SK-N-SH treated with all-trans-retinoic acid at 6 μM for 48 hours (cell line): ENCODE measurements around the gene RFK.

Experiments
- ATAC-seq: fragments of 200-7000 bp; cut with Tn5 transposase; 3 replicates; pipeline ENCODE4 v1.9.1; 2020; ENCODE audit warnings: mild to moderate bottlenecking, moderate library complexity
- BACH2 ChIP-seq: fragments of 250-450 bp; sonication (Bioruptor Pico); IDR thresholded peaks from 2 replicates; pipeline ENCODE4 v1.9.0; 2021; ENCODE audit warnings: mild to moderate bottlenecking, borderline replicate concordance
- CREB5 ChIP-seq: fragments of 250-450 bp; sonication (Bioruptor Pico); IDR thresholded peaks from 2 replicates; pipeline ENCODE4 v1.5.1; 2020; ENCODE audit warnings: low read depth, mild to moderate bottlenecking, moderate library complexity
- CSDC2 ChIP-seq: fragments of 250-450 bp; sonication (Bioruptor Pico); IDR thresholded peaks from 2 replicates; pipeline ENCODE4 v1.5.0; 2020; ENCODE audit warnings: mild to moderate bottlenecking, moderate library complexity
- CSRNP3 ChIP-seq: fragments of 250-450 bp; sonication (Bioruptor Pico); IDR thresholded peaks from 2 replicates; pipeline ENCODE4 v1.5.1; 2021; ENCODE audit warnings: mild to moderate bottlenecking, moderate library complexity
- ESRRG ChIP-seq: fragments of 250-450 bp; sonication (Bioruptor Pico); IDR thresholded peaks from 2 replicates; pipeline ENCODE4 v1.6.1; 2021; ENCODE audit warnings: mild to moderate bottlenecking
- GLIS3 ChIP-seq: fragments of 250-450 bp; sonication (Bioruptor Pico); IDR thresholded peaks from 2 replicates; pipeline ENCODE4 v1.5.0; 2020; ENCODE audit warnings: mild to moderate bottlenecking, moderate library complexity
- OSR1 ChIP-seq: fragments of 250-450 bp; sonication (Bioruptor Pico); IDR thresholded peaks from 2 replicates; pipeline ENCODE4 v1.8.0; 2022; ENCODE audit warnings: moderate library complexity, mild to moderate bottlenecking, inconsistent platforms
- PATZ1 ChIP-seq: fragments of 250-450 bp; sonication (Bioruptor Pico); IDR thresholded peaks from 2 replicates; pipeline ENCODE4 v1.8.0; 2020; ENCODE audit warnings: mild to moderate bottlenecking, moderate library complexity, borderline replicate concordance
- PPARA ChIP-seq: fragments of 250-450 bp; sonication (Bioruptor Pico); IDR thresholded peaks from 2 replicates; pipeline ENCODE4 v1.5.0; 2020; ENCODE audit warnings: mild to moderate bottlenecking, borderline replicate concordance
- SNAI2 ChIP-seq: fragments of 250-450 bp; sonication (Bioruptor Pico); IDR thresholded peaks from 2 replicates; pipeline ENCODE4 v1.5.0; 2020; ENCODE audit warnings: mild to moderate bottlenecking, moderate library complexity
- TCF4 ChIP-seq: fragments of 250-450 bp; sonication (Bioruptor Pico); IDR thresholded peaks from 2 replicates; pipeline ENCODE4 v1.8.0; 2021; ENCODE audit warnings: mild to moderate bottlenecking, moderate library complexity, borderline replicate concordance
- TOX ChIP-seq: fragments of 250-450 bp; sonication (Bioruptor Pico); IDR thresholded peaks from 2 replicates; pipeline ENCODE4 v1.8.0; 2021; ENCODE audit warnings: mild to moderate bottlenecking, moderate library complexity, borderline replicate concordance
- ZC3H10 ChIP-seq: fragments of 250-450 bp; sonication (Bioruptor Pico); IDR thresholded peaks from 2 replicates; pipeline ENCODE4 v1.5.1; 2021; ENCODE audit warnings: mild to moderate bottlenecking, moderate library complexity
- ZFP3 ChIP-seq: fragments of 250-450 bp; sonication (Bioruptor Pico); IDR thresholded peaks from 2 replicates; pipeline ENCODE4 v1.5.0; 2020; ENCODE audit warnings: mild to moderate bottlenecking, moderate library complexity
- ZFP30 ChIP-seq: fragments of 450-650 bp; formaldehyde crosslinking; IDR thresholded peaks from 2 replicates; pipeline ENCODE4 v1.5.0; 2022; ENCODE audit warnings: mild to moderate bottlenecking, moderate library complexity
- ZNF565 ChIP-seq: fragments of 450-650 bp; formaldehyde crosslinking; conservative IDR thresholded peaks from 2 replicates; pipeline ENCODE4 v1.5.0; 2020; ENCODE audit warnings: low read depth, mild to moderate bottlenecking, moderate library complexity
- ZNF8 ChIP-seq: fragments of 450-650 bp; formaldehyde crosslinking; IDR thresholded peaks from 2 replicates; pipeline ENCODE4 v1.5.0; 2020; ENCODE audit warnings: mild to moderate bottlenecking, moderate library complexity
- TF ChIP-seq, protein P1 (sequence below): fragments of 250-450 bp; sonication (Bioruptor Pico); IDR thresholded peaks from 2 replicates; pipeline ENCODE4 v1.8.0; 2021; ENCODE audit warnings: low read depth, mild to moderate bottlenecking, moderate library complexity, borderline replicate concordance
- TF ChIP-seq, protein P2 (sequence below): fragments of 250-450 bp; sonication (Bioruptor Pico); IDR thresholded peaks from 2 replicates; pipeline ENCODE4 v1.5.0; 2020; ENCODE audit warnings: mild to moderate bottlenecking, moderate library complexity

Gene RFK

DNA sequence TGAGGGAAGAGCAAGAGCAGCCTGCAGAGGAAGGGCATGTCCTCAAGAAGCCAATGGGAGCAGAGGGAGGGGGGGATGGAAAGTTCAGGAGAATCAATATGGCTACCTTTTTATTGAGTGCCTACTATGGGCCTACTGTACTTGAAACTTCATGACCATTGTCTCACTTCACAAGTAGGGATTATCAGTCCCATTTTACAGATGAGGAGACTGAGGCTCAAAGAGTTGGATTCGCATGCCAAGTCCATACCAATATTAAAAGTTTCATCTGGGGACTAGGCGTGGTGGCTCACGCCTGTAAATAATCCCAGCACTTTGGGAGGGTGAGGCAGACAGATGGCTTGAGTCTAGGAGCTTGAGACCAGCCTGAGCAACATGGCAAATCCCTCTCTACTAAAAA lies 40.0 kb downstream of the RFK start:
- ATAC-seq: no peak
- TF ChIP-seq CREB5 (CRISPR knock-in tag): no peak
- TF ChIP-seq, protein P1, sequence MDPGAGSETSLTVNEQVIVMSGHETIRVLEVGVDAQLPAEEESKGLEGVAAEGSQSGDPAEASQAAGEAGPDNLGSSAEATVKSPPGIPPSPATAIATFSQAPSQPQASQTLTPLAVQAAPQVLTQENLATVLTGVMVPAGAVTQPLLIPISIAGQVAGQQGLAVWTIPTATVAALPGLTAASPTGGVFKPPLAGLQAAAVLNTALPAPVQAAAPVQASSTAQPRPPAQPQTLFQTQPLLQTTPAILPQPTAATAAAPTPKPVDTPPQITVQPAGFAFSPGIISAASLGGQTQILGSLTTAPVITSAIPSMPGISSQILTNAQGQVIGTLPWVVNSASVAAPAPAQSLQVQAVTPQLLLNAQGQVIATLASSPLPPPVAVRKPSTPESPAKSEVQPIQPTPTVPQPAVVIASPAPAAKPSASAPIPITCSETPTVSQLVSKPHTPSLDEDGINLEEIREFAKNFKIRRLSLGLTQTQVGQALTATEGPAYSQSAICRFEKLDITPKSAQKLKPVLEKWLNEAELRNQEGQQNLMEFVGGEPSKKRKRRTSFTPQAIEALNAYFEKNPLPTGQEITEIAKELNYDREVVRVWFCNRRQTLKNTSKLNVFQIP (CRISPR knock-in tag): no peak
- no peak for TF ChIP-seq ZC3H10 (CRISPR knock-in tag)
- no peak for TF ChIP-seq ZNF8 (CRISPR knock-in tag)
- TF ChIP-seq PPARA (CRISPR knock-in tag): no peak
- no peak for TF ChIP-seq SNAI2 (CRISPR knock-in tag)

DNA sequence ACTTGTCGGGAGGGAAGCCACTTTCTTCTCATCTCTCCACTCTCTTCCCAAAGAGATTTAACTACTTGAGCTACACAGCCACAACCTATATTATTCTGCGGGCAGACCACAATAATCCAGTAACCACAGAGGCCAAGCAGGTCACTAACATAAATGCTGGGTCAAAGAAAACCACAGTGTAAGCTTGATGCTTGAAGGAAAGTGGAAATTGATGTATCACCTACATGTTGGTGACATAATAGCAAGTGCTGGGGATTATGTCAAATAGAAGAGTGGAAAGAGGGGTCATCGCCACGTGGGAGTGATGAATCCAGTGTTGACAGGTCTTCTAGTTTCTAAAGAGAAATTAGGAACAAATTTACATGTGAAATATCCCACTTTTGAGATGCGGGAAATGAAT lies 40.9 kb downstream of the RFK start:
- TF ChIP-seq ZC3H10 (CRISPR knock-in tag): no peak
- TF ChIP-seq ZNF8 (CRISPR knock-in tag): no peak
- TF ChIP-seq CSRNP3 (CRISPR knock-in tag): no peak
- TF ChIP-seq PATZ1 (CRISPR knock-in tag): no peak
- no peak for TF ChIP-seq CREB5 (CRISPR knock-in tag)
- TF ChIP-seq SNAI2 (CRISPR knock-in tag): no peak
- no peak for TF ChIP-seq TOX (CRISPR knock-in tag)
- TF ChIP-seq PPARA (CRISPR knock-in tag): no peak
- TF ChIP-seq, protein P2, sequence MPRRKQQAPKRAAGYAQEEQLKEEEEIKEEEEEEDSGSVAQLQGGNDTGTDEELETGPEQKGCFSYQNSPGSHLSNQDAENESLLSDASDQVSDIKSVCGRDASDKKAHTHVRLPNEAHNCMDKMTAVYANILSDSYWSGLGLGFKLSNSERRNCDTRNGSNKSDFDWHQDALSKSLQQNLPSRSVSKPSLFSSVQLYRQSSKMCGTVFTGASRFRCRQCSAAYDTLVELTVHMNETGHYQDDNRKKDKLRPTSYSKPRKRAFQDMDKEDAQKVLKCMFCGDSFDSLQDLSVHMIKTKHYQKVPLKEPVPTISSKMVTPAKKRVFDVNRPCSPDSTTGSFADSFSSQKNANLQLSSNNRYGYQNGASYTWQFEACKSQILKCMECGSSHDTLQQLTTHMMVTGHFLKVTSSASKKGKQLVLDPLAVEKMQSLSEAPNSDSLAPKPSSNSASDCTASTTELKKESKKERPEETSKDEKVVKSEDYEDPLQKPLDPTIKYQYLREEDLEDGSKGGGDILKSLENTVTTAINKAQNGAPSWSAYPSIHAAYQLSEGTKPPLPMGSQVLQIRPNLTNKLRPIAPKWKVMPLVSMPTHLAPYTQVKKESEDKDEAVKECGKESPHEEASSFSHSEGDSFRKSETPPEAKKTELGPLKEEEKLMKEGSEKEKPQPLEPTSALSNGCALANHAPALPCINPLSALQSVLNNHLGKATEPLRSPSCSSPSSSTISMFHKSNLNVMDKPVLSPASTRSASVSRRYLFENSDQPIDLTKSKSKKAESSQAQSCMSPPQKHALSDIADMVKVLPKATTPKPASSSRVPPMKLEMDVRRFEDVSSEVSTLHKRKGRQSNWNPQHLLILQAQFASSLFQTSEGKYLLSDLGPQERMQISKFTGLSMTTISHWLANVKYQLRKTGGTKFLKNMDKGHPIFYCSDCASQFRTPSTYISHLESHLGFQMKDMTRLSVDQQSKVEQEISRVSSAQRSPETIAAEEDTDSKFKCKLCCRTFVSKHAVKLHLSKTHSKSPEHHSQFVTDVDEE: no peak
- no peak for TF ChIP-seq BACH2 (CRISPR knock-in tag)
- TF ChIP-seq ESRRG: no peak
- TF ChIP-seq GLIS3 (CRISPR knock-in tag): no peak
- no peak for TF ChIP-seq ZNF565
- TF ChIP-seq OSR1: no peak
- TF ChIP-seq, protein P1 (CRISPR knock-in tag): no peak
- TF ChIP-seq TCF4 (CRISPR knock-in tag): no peak
- no peak for TF ChIP-seq ZFP30
- no peak for TF ChIP-seq ZFP3
- TF ChIP-seq CSDC2 (CRISPR knock-in tag): no peak
- no peak for ATAC-seq
